Keratinocyte (primary cell): ENCODE measurements around the gene ADGRG1. TPM values are rescaled to one million over a fixed set of nuclear protein-coding genes. Genes with fewer than 3 reads are reported as not detected.

Source experiments
- DNase-seq: peaks from one replicate; pipeline ENCODE4 v3.0.0-alpha.2; 2011; ENCODE audit warnings: low read depth, missing footprints, low spot score
- FAIRE-seq: peaks from 2 replicates; lab custom pipeline; 2011; peaks lifted over from hg19 to GRCh38; lab: Jason Lieb, UNC
- H2AFZ ChIP-seq: 2 replicates; pipeline ENCODE4 v1.6.0; 2012; ENCODE audit warnings: low read length, control low read depth, inconsistent platforms; ENCODE audit not compliant: control insufficient read depth
- H3K27ac ChIP-seq: 2 replicates; pipeline ENCODE4 v1.5.1; 2011; ENCODE audit warnings: low read length; ENCODE audit not compliant: control insufficient read depth, insufficient read depth
- H3K27me3 ChIP-seq: 3 replicates; pipeline ENCODE4 v1.6.0; 2011; ENCODE audit warnings: low read length; ENCODE audit not compliant: control insufficient read depth, insufficient read depth; ENCODE audit errors: extremely low read depth
- H3K36me3 ChIP-seq, 2 experiments: 2 replicates in 1 of 2; 3 replicates in 1 of 2; pipeline ENCODE4 v1.5.1; 2011; ENCODE audit warnings: low read length in 2 of 2, mild to moderate bottlenecking in 1 of 2; ENCODE audit not compliant: control insufficient read depth in 2 of 2, insufficient read depth in 2 of 2; ENCODE audit errors: extremely low read depth in 1 of 2
- H3K4me1 ChIP-seq: 3 replicates; pipeline ENCODE4 v1.5.1; 2011; ENCODE audit warnings: low read length; ENCODE audit not compliant: control insufficient read depth, insufficient read depth; ENCODE audit errors: extremely low read depth
- H3K4me2 ChIP-seq: 3 replicates; pipeline ENCODE4 v1.6.0; 2011; ENCODE audit warnings: low read depth, low read length; ENCODE audit not compliant: control insufficient read depth, insufficient read depth; ENCODE audit errors: extremely low read depth
- H3K4me3 ChIP-seq, 3 experiments: fragments of 200-600 bp in 1 of 3; sonication (generic) in 1 of 3; 2 replicates in 2 of 3; 3 replicates in 1 of 3; pipeline ENCODE4 v1.5.1; 2011 to 2016; ENCODE audit warnings: low read length in 3 of 3, mild to moderate bottlenecking in 3 of 3, control low read depth in 2 of 3, inconsistent platforms in 1 of 3, low read depth in 1 of 3, mixed read lengths in 1 of 3, mixed run types in 1 of 3, moderate library complexity in 1 of 3; ENCODE audit not compliant: control insufficient read depth in 2 of 3, insufficient read depth in 2 of 3; ENCODE audit errors: extremely low read depth in 1 of 3
- H3K79me2 ChIP-seq: 2 replicates; pipeline ENCODE4 v1.6.0; 2012; ENCODE audit warnings: low read length; ENCODE audit not compliant: control insufficient read depth, insufficient read depth
- H3K9ac ChIP-seq: 3 replicates; pipeline ENCODE4 v1.6.0; 2011; ENCODE audit warnings: low read length; ENCODE audit not compliant: control insufficient read depth, insufficient read depth; ENCODE audit errors: extremely low read depth
- H3K9me1 ChIP-seq: 3 replicates; pipeline ENCODE4 v1.6.0; 2011; ENCODE audit warnings: low read length; ENCODE audit not compliant: control insufficient read depth, insufficient read depth; ENCODE audit errors: extremely low read depth
- H3K9me3 ChIP-seq: 2 replicates; pipeline ENCODE4 v1.5.1; 2012; ENCODE audit warnings: low read depth, low read length; ENCODE audit not compliant: control insufficient read depth
- H4K20me1 ChIP-seq: 3 replicates; pipeline ENCODE4 v1.6.0; 2011; ENCODE audit warnings: low read length; ENCODE audit not compliant: control insufficient read depth, insufficient read depth; ENCODE audit errors: extremely low read depth
- CTCF ChIP-seq, 3 experiments: IDR thresholded peaks in 1 of 3; conservative IDR thresholded peaks in 1 of 3; optimal IDR thresholded peaks in 1 of 3; 2 replicates in 2 of 3; 3 replicates in 1 of 3; pipeline versions ENCODE3 to v1.5.1; 2011; ENCODE audit warnings: low read length in 3 of 3, mild to moderate bottlenecking in 3 of 3, moderate library complexity in 2 of 3, control low read depth in 1 of 3, inconsistent platforms in 1 of 3; ENCODE audit not compliant: insufficient read depth in 2 of 3; ENCODE audit errors: extremely low read depth in 1 of 3
- EZH2 ChIP-seq: IDR thresholded peaks from one replicate; pipeline ENCODE4 v1.6.1; 2012; ENCODE audit warnings: inconsistent platforms, mild to moderate bottlenecking, low read length, moderate library complexity
- dilution Hi-C: fragments of 300-500 bp; cut with MboI; formaldehyde crosslinking; loops from one replicate; pipeline ENCODE4 v1.7.0; 2020; ENCODE audit warnings: low sequenced_read_pairs; ENCODE audit not compliant: extremely low pct_ligation_motif_present
- polyA plus RNA-seq, 5 experiments: library from polyadenylated mRNA; depleted of rRNA in 3 of 5; stranded (reverse) in 3 of 5; stranded (forward) in 1 of 5; unstranded in 1 of 5; fragments of >200 nt; gene quantifications; 1 replicate in 1 of 5; 2 replicates in 3 of 5; 3 replicates in 1 of 5; pipeline versions ENCODE4 v1.2.1 to v1.2.3, GENCODE V29; 2011 to 2012; ENCODE audit warnings: missing spikeins in 2 of 5, low read depth in 1 of 5, low replicate concordance in 1 of 5

ADGRG1 gene
- polyA plus RNA-seq, 1 donor (not counting 4 experiments of a cell fraction or from before 2014, with no cell fraction given), result 28.4 TPM

GRCh38 chr16:57713596-57713995, 85.2 kb downstream of the ADGRG1 start:
- no peak overlapping the region for H3K27ac ChIP-seq
- peaks cover 11% of the 10 kb centered on the region for H3K27me3 ChIP-seq
- no peaks in the 10 kb centered on the region for H3K79me2 ChIP-seq
- no peaks in the 10 kb centered on the region for H3K36me3 ChIP-seq
- TF ChIP-seq EZH2 (no peak), CTCF (optimal IDR thresholded peaks at IDR 0.05 in 1 of 3, IDR thresholded peaks at IDR 0.05 in 1 of 3, conservative IDR thresholded peaks at IDR 0.05 in 1 of 3; ENCODE audit: extremely low read depth in 1 of 3, insufficient read depth in 2 of 3, low read length in 3 of 3) (no peak)
- H3K9me1 ChIP-seq, result no peaks in the 10 kb centered on the region
- dilution Hi-C loops, result no loop called here
- no peaks in the 10 kb centered on the region for H3K9me3 ChIP-seq
- H3K9ac ChIP-seq, result no peak overlapping the region
- no peaks in the 10 kb centered on the region for H4K20me1 ChIP-seq
- no peak overlapping the region for H3K4me2 ChIP-seq
- H3K4me1 ChIP-seq, result no peaks in the 10 kb centered on the region
- FAIRE-seq, result no peak
- no peak for DNase-seq
- H2AFZ ChIP-seq, result no peak overlapping the region
- H3K4me3 ChIP-seq, result no peak overlapping the region

DNA sequence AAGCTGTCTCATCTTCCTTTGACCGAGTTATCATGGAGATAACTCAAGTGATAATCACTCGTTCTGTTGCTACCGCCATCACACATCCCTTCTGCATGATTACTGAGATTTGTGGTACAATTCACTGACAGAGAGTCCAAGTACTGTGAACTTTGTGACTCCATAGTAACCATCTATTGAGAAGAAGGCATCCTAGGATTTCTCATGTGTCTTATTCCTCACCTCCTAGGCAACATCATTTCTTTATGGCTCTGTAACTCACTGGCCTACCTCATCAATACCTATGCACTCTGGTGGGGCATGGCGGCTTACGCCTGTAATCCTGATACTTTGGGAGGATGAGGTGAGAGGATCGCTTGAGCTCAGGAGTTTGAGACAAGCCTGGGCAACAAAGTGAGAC, 85.6 kb downstream of the ADGRG1 start:
- dilution Hi-C loops, result no loop called here

More for the DNA sequence above, 85.6 kb downstream of the ADGRG1 start:
- Histone ChIP-seq H3K4me2 (no peak overlapping the region), H3K9me3 (no peaks in the 10 kb centered on the region), H3K36me3 (no peaks in the 10 kb centered on the region), H3K9me1 (no peaks in the 10 kb centered on the region), H3K27me3 (peaks cover 11% of the 10 kb centered on the region), H3K79me2 (no peaks in the 10 kb centered on the region), H2AFZ (no peak overlapping the region), H3K27ac (no peak overlapping the region), H3K4me3 (no peak overlapping the region), H3K9ac (no peak overlapping the region), H3K4me1 (no peaks in the 10 kb centered on the region), H4K20me1 (no peaks in the 10 kb centered on the region)
- TF ChIP-seq EZH2, result no peak
- no peak for TF ChIP-seq CTCF (optimal IDR thresholded peaks at IDR 0.05 in 1 of 3, IDR thresholded peaks at IDR 0.05 in 1 of 3, conservative IDR thresholded peaks at IDR 0.05 in 1 of 3; ENCODE audit: extremely low read depth in 1 of 3, insufficient read depth in 2 of 3, low read length in 3 of 3)
- FAIRE-seq (no peak), DNase-seq (no peak)

Other genes with a start within 250 kb of the ADGRG1 start
- not detected in 3 replicates for gene CCL17, start 223.9 kb upstream of the ADGRG1 start, polyA plus RNA-seq
- gene CIAPIN1, start 181.2 kb upstream of the ADGRG1 start, polyA plus RNA-seq, result 75.4 to 84.2 TPM (median 76.3 TPM) in 3 replicates
- gene COQ9, start 181.2 kb upstream of the ADGRG1 start, polyA plus RNA-seq, result 62.8 to 81.2 TPM (median 63.2 TPM) in 3 replicates
- gene POLR2C, start 166.0 kb upstream of the ADGRG1 start, polyA plus RNA-seq, result 74.6 to 92.5 TPM (median 82.4 TPM) in 3 replicates
- gene DOK4, start 142.1 kb upstream of the ADGRG1 start, polyA plus RNA-seq, result 17.3 to 33.4 TPM (median 17.6 TPM) in 3 replicates
- 2.2 to 3.8 TPM (median 3.3 TPM) in 3 replicates for gene CCDC102A, start 92.1 kb upstream of the ADGRG1 start, polyA plus RNA-seq
- 0.03 TPM in 1 of 3 replicates, not detected in the others for gene ADGRG5, start 86.0 kb upstream of the ADGRG1 start, polyA plus RNA-seq
- not detected in 3 replicates for gene ADGRG3, start 39.7 kb downstream of the ADGRG1 start, polyA plus RNA-seq
- not detected in 3 replicates for gene DRC7, start 66.2 kb downstream of the ADGRG1 start, polyA plus RNA-seq
- gene KATNB1, start 107.1 kb downstream of the ADGRG1 start, polyA plus RNA-seq, result 18.9 to 21.8 TPM (median 20.6 TPM) in 3 replicates
- gene KIFC3, start 173.9 kb downstream of the ADGRG1 start, polyA plus RNA-seq, result 22.7 to 32.8 TPM (median 27.9 TPM) in 3 replicates